Coronary artery (tissue), 2 donors: Measurements from ENCODE around the gene ASS1.

Source experiments
- DNase-seq: peaks from one replicate; pipeline ENCODE4 v3.0.0-alpha.2; 2017; ENCODE audit warnings: low spot score
- H3K27ac ChIP-seq, 2 donors: fragments of 200-600 bp; sonication (generic); one replicate each; pipeline ENCODE4 v1.5.1; 2016 to 2019
- H3K4me3 ChIP-seq: fragments of 200-600 bp; sonication (generic); 2 replicates; pipeline ENCODE4 v1.5.1; 2016; ENCODE audit warnings: mild to moderate bottlenecking, moderate library complexity
- TF ChIP-seq, protein P1 (sequence below): fragments of 200-600 bp; sonication (generic); IDR thresholded peaks from one replicate; pipeline ENCODE4 v1.5.1; 2019; ENCODE audit warnings: antibody characterized with exemption

Gene ASS1

GRCh38 chr9:130450344-130451003, 5.7 kb downstream of the ASS1 start:
- TF ChIP-seq, protein P1, sequence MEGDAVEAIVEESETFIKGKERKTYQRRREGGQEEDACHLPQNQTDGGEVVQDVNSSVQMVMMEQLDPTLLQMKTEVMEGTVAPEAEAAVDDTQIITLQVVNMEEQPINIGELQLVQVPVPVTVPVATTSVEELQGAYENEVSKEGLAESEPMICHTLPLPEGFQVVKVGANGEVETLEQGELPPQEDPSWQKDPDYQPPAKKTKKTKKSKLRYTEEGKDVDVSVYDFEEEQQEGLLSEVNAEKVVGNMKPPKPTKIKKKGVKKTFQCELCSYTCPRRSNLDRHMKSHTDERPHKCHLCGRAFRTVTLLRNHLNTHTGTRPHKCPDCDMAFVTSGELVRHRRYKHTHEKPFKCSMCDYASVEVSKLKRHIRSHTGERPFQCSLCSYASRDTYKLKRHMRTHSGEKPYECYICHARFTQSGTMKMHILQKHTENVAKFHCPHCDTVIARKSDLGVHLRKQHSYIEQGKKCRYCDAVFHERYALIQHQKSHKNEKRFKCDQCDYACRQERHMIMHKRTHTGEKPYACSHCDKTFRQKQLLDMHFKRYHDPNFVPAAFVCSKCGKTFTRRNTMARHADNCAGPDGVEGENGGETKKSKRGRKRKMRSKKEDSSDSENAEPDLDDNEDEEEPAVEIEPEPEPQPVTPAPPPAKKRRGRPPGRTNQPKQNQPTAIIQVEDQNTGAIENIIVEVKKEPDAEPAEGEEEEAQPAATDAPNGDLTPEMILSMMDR = no peak
- peak overlapping the region in 1 of 2 donors; percentile 8 for H3K27ac ChIP-seq
- DNase-seq = no peak
- H3K4me3 ChIP-seq = no peak overlapping the region

GRCh38 chr9:130451004-130451390, 6.2 kb downstream of the ASS1 start:
- no peak for DNase-seq
- H3K27ac ChIP-seq = peak overlapping the region in 1 of 2 donors; percentile 76
- TF ChIP-seq, protein P1 = no peak
- no peak overlapping the region for H3K4me3 ChIP-seq

DNA sequence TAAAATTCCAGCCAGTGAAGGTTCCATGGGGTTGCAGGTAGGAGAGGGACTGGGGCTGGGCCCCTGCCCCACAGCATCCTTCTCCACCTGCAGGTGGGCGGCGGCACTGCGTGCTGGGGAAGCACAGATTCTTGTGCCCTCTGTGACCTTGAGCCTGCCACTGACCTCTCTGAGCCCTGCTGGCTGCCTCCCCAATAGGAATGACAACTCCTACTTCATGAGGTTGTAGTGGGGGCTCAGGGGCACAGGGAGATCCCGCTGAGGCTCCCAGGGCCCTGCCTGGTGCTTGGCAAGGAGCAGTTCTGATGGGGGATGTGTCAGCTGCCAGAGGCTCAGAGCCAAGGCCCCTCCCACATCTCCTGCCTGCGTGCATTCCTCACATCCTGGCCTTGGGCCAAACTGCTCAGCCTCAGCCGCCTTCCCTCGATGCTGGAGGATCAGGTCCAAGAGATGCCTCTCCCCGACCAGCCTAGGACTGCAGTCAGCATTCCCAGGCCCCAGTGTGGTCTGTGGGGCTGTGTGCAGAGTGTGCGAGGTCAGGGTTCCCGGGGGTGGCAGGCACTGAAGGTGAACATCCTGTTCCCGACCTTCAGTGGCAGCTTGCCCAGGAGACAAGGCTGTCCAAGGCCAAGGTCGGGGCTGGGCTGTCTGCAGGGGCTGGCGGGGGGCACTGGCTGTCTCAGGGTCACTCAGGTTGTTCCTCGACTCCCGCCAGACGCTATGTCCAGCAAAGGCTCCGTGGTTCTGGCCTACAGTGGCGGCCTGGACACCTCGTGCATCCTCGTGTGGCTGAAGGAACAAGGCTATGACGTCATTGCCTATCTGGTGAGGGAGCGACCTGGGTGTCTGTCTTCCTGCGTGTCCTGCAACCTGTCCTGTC, 7.0 kb downstream of the ASS1 start:
- Histone ChIP-seq H3K27ac (peak overlapping the region in 1 of 2 donors; percentile 76), H3K4me3 (no peak overlapping the region)
- peak; percentile 90 for DNase-seq
- TF ChIP-seq, protein P1 = no peak

GRCh38 chr9:130452835-130453234, 8.1 kb downstream of the ASS1 start:
- peak overlapping the region in 1 of 2 donors; percentile 76 for H3K27ac ChIP-seq
- DNase-seq = no peak
- TF ChIP-seq, protein P1 = no peak
- no peak overlapping the region for H3K4me3 ChIP-seq

DNA sequence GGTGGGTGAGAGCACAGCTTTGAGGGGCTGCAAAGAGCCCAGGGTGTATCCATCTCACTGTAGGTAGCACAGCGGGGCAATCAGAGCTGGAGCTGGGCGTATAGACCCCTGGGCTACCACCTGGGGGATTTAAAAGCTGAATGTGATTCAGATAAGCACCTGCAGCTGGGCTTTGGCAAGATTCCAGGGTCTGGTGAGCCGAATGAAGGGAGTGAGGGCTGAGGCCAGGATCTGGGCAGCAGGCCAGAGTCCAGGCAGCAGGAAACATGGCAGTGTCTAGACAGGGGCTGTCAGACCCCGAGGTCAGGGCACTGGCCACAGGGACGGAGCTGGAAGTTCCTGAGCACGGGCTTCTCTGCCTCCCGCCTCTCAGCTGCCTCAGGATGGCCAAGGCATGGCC, 8.7 kb downstream of the ASS1 start:
- TF ChIP-seq, protein P1 = no peak
- DNase-seq = no peak
- no peak overlapping the region for H3K4me3 ChIP-seq
- H3K27ac ChIP-seq = no peak overlapping the region

- no peak for DNase-seq
- TF ChIP-seq, protein P1 = no peak
- H3K27ac ChIP-seq = no peak overlapping the region
- no peak overlapping the region for H3K4me3 ChIP-seq
These were observed 9.5 kb downstream of the ASS1 start for GRCh38 chr9:130454096-130454811.
